IMR-90 (cell line): ENCODE results near the gene NDUFB2. TPM values are rescaled to one million over a fixed set of nuclear protein-coding genes. Genes with fewer than 3 reads are reported as not detected.

Source experiments
- ATAC-seq: fragments of 200-7000 bp; cut with Tn5 transposase; 2 replicates; pipeline ENCODE4 v1.9.1; 2020; ENCODE audit warnings: low read depth, mild to moderate bottlenecking, moderate library complexity
- BruUV-seq: library from RNA; stranded (reverse); fragments of 400-500 nt; replicated peaks from 2 replicates; lab custom pipeline; 2021; lab: Mats Ljungman, UMichigan
- CTCF ChIA-PET: fragments of 300-600 bp; formaldehyde crosslinking; extraction: SDS; loops from one replicate; lab custom pipeline; 2021; ENCODE audit warnings: antibody characterized with exemption; lab: Yijun Ruan, JAX
- POLR2A ChIA-PET: fragments of 300-600 bp; sonication (Branson Sonifier 250); formaldehyde crosslinking; loops from one replicate; lab custom pipeline; 2022; ENCODE audit warnings: antibody characterized with exemption; ENCODE audit not compliant: unreplicated experiment; lab: Charles Lee
- DNase-seq: peaks from one replicate; pipeline ENCODE4 v3.0.0; 2013
- H2AFZ ChIP-seq: replicated peaks from 2 replicates; pipeline ENCODE3; 2013; ENCODE audit warnings: low read length, mild to moderate bottlenecking; ENCODE audit not compliant: poor library complexity
- H2AK5ac ChIP-seq: 2 replicates; pipeline ENCODE4 v1.6.1; 2013; ENCODE audit warnings: low read depth, low read length, inconsistent platforms
- H2AK9ac ChIP-seq: replicated peaks from 2 replicates; pipeline ENCODE3; 2013; ENCODE audit warnings: mild to moderate bottlenecking, low read depth, low read length, moderate library complexity; ENCODE audit not compliant: poor library complexity
- H2BK120ac ChIP-seq: 2 replicates; pipeline ENCODE4 v1.6.1; 2013; ENCODE audit warnings: low read depth, low read length, inconsistent platforms
- H2BK15ac ChIP-seq: 3 replicates; pipeline ENCODE4 v1.6.1; 2013; ENCODE audit warnings: low read depth, low read length, inconsistent platforms
- H2BK20ac ChIP-seq: 2 replicates; pipeline ENCODE4 v1.6.1; 2013; ENCODE audit warnings: low read depth, mild to moderate bottlenecking, inconsistent platforms, low read length, moderate library complexity
- H2BK5ac ChIP-seq: 2 replicates; pipeline ENCODE4 v1.6.1; 2013; ENCODE audit warnings: mild to moderate bottlenecking, low read depth, low read length, inconsistent platforms; ENCODE audit not compliant: poor library complexity, severe bottlenecking
- H3K14ac ChIP-seq: replicated peaks from 2 replicates; pipeline ENCODE4 v1.6.1; 2013; ENCODE audit warnings: low read depth, low read length, inconsistent platforms
- H3K18ac ChIP-seq: 2 replicates; pipeline ENCODE4 v1.6.1; 2013; ENCODE audit warnings: low read depth, low read length, control low read depth
- H3K23ac ChIP-seq: 2 replicates; pipeline ENCODE4 v1.6.1; 2013; ENCODE audit warnings: low read depth, low read length, inconsistent platforms
- H3K27ac ChIP-seq: 2 replicates; pipeline ENCODE4 v1.5.1; 2013; ENCODE audit warnings: mild to moderate bottlenecking, control low read depth, low read length; ENCODE audit not compliant: insufficient read depth
- H3K27me3 ChIP-seq: 2 replicates; pipeline ENCODE4 v1.6.1; 2013; ENCODE audit warnings: low read length; ENCODE audit not compliant: control insufficient read depth, insufficient read depth
- H3K36me3 ChIP-seq: 2 replicates; pipeline ENCODE4 v1.6.1; 2013; ENCODE audit warnings: low read length, mixed read lengths; ENCODE audit not compliant: control insufficient read depth, insufficient read depth
- H3K4ac ChIP-seq: 2 replicates; pipeline ENCODE4 v1.6.1; 2013; ENCODE audit warnings: low read depth, low read length, inconsistent platforms
- H3K4me1 ChIP-seq: 2 replicates; pipeline ENCODE4 v1.6.1; 2013; ENCODE audit warnings: low read length, mixed read lengths; ENCODE audit not compliant: control insufficient read depth, insufficient read depth
- H3K4me2 ChIP-seq: 2 replicates; pipeline ENCODE4 v1.6.1; 2013; ENCODE audit warnings: low read depth, mild to moderate bottlenecking, control low read depth, low read length, moderate library complexity
- H3K4me3 ChIP-seq: 2 replicates; pipeline ENCODE4 v1.5.1; 2013; ENCODE audit warnings: low read depth, mild to moderate bottlenecking, control low read depth, low read length, moderate library complexity; ENCODE audit not compliant: insufficient read depth
- H3K56ac ChIP-seq: 2 replicates; pipeline ENCODE4 v1.6.1; 2013; ENCODE audit warnings: low read length, inconsistent platforms; ENCODE audit not compliant: insufficient read depth; ENCODE audit errors: extremely low read depth
- H3K79me1 ChIP-seq, 2 experiments: 2 replicates each; pipeline ENCODE4 v1.6.1; 2013; ENCODE audit warnings: low read length in 2 of 2, inconsistent platforms in 1 of 2, low read depth in 1 of 2
- H3K9ac ChIP-seq: 2 replicates; pipeline ENCODE4 v1.6.1; 2013; ENCODE audit warnings: low read depth, low read length, control low read depth
- H3K9me1 ChIP-seq: 2 replicates; pipeline ENCODE4 v1.6.1; 2013; ENCODE audit warnings: low read length, inconsistent platforms; ENCODE audit not compliant: insufficient read depth
- H3K9me3 ChIP-seq: 2 replicates; pipeline ENCODE4 v1.6.1; 2013; ENCODE audit warnings: low read length; ENCODE audit not compliant: control insufficient read depth, insufficient read depth
- H4K20me1 ChIP-seq: 2 replicates; pipeline ENCODE4 v1.6.1; 2013; ENCODE audit warnings: low read length, inconsistent platforms; ENCODE audit not compliant: insufficient read depth
- H4K5ac ChIP-seq: 2 replicates; pipeline ENCODE4 v1.6.1; 2013; ENCODE audit warnings: mild to moderate bottlenecking, low read depth, low read length, control low read depth
- H4K8ac ChIP-seq, 2 experiments: 2 replicates each; pipeline ENCODE4 v1.6.1; 2013; ENCODE audit warnings: low read depth in 2 of 2, low read length in 2 of 2, control low read depth in 1 of 2, inconsistent platforms in 1 of 2
- H4K91ac ChIP-seq: 2 replicates; pipeline ENCODE4 v1.6.1; 2013; ENCODE audit warnings: low read depth, low read length, inconsistent platforms; ENCODE audit not compliant: insufficient read depth
- CHD1 ChIP-seq: IDR thresholded peaks from 2 replicates; pipeline ENCODE4 v1.6.1; 2012; ENCODE audit warnings: low read depth, low read length, improper control_type of control experiment
- WGBS, 2 experiments: methylation state at CpG; one replicate each; pipeline versions ENCODE4 v1.1.5 to v1.1.7; 2013; ENCODE audit warnings: missing lambda C conversion rate in 2 of 2; ENCODE audit not compliant: insufficient read length in 1 of 2; ENCODE audit errors: extremely low coverage in 2 of 2; 5-methylcytosine and 5-hydroxymethylcytosine counted together
- dilution Hi-C: fragments of 300-500 bp; cut with HindIII; formaldehyde crosslinking; loops from one replicate; pipeline ENCODE4 v1.14.3; 2018; ENCODE audit warnings: low sequenced_read_pairs; ENCODE audit not compliant: unreplicated experiment
- in situ Hi-C: fragments of 300-500 bp; cut with MboI; formaldehyde crosslinking; loops from 3 replicates; pipeline ENCODE4 v1.14.3; 2019; ENCODE audit warnings: low sequenced_read_pairs, inconsistent platforms, mixed read lengths
- intact Hi-C: fragments of 100-400 bp; cut with micrococcal nuclease; formaldehyde crosslinking; loops from 2 replicates; pipeline ENCODE4 v1.10.0; 2022
- polyA plus RNA-seq, 3 experiments: library from polyadenylated mRNA; depleted of rRNA; stranded (reverse); fragments of >200 nt; gene quantifications; 2 replicates each; pipeline ENCODE4 v1.2.3, GENCODE V29; 2012; ENCODE audit warnings: low replicate concordance in 1 of 3
- total RNA-seq: library from RNA; depleted of rRNA; stranded (reverse); fragments of >200 nt; gene quantifications from 2 replicates; pipeline ENCODE4 v1.2.3, GENCODE V29; 2012

NDUFB2 gene
- total and polyA plus RNA-seq, 2 of the 4 experiments (the other 2 are of a cell fraction) = 81.7 to 143 TPM

DNA sequence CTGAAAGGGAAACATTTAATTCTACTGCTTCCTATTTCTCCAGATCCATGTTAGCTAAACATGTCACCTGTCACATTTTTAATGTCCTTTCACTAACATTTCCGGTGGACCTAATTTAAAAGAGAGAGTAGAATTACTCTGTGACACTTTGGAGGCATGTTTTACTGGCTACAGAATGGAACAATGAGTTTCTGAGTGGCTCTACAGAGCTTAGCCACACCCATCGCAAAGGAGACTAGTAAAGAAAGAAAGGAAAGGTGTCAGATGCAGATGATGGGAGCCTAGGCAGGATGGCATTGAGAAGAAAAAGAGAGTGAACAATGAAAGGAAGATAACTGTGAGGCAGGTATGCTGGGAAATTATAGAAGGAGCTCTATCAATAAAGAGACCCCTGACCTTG is 35.9 kb downstream of the NDUFB2 start:
- intact Hi-C loops (no loop called here), dilution Hi-C loops (no loop called here), in situ Hi-C loops (no loop called here)
- H3K27ac ChIP-seq = no peak overlapping the region
- H2AK9ac ChIP-seq = no peak overlapping the region
- H4K8ac ChIP-seq = no peak overlapping the region
- no peak overlapping the region for H3K56ac ChIP-seq
- DNase-seq (no peak), ATAC-seq (no peak)
- H2AFZ ChIP-seq = no peak overlapping the region
- no peaks in the 10 kb centered on the region for H4K20me1 ChIP-seq
- CTCF ChIA-PET = no interaction called here
- 0 out of 4 replicates have a peak, but pooled peaks cover 0 to 6% of the 10 kb centered on the region in 2 experiments for H3K79me1 ChIP-seq
- WGBS, 2 experiments = no CpG with 5 or more reads among the region's 2 CpGs
- H3K14ac ChIP-seq = no peak overlapping the region
- no peaks in the 10 kb centered on the region for H3K27me3 ChIP-seq
- H3K9me3 ChIP-seq = no peaks in the 10 kb centered on the region
- BruUV-seq = no TSS peak
- H2AK5ac ChIP-seq = no peak overlapping the region
- no peaks in the 10 kb centered on the region; the same call in 1 of the 2 replicates for H3K9me1 ChIP-seq
- H4K91ac ChIP-seq = no peak overlapping the region
- H3K4me1 ChIP-seq = no peaks in the 10 kb centered on the region; the same call in 1 of the 2 replicates
- no peak for TF ChIP-seq CHD1
- H2BK5ac ChIP-seq = no peak overlapping the region
- POLR2A ChIA-PET = no interaction called here
- H2BK20ac ChIP-seq = no peak overlapping the region
- no peak overlapping the region for H3K9ac ChIP-seq
- no peak overlapping the region for H3K23ac ChIP-seq
- H2BK120ac ChIP-seq = no peak overlapping the region
- H2BK15ac ChIP-seq = no peak overlapping the region
- H3K18ac ChIP-seq = no peak overlapping the region
- H4K5ac ChIP-seq = no peak overlapping the region
- no peak overlapping the region for H3K4me2 ChIP-seq
- no peak overlapping the region for H3K4me3 ChIP-seq
- no peak overlapping the region for H3K4ac ChIP-seq
- peaks cover 2% of the 10 kb centered on the region; the same call in 1 of the 2 replicates for H3K36me3 ChIP-seq
